Chondrocyte (in vitro differentiated cells): ENCODE measurements around the gene CD300E. TPM values are rescaled to one million over a fixed set of nuclear protein-coding genes. Genes with fewer than 3 reads are reported as not detected.

Source experiments
- DNase-seq: peaks from one replicate; pipeline ENCODE4 v3.0.0; 2021; ENCODE audit warnings: mixed read lengths, low spot score
- H3K27ac Mint-ChIP-seq: one replicate; pipeline ENCODE4 v1.8.0; 2021; ENCODE audit warnings: mild to moderate bottlenecking, moderate library complexity, mixed read lengths; ENCODE audit not compliant: unreplicated experiment
- H3K27me3 Mint-ChIP-seq: 2 replicates; pipeline ENCODE4 v1.8.0; 2021; ENCODE audit warnings: low read depth, mixed read lengths
- H3K36me3 Mint-ChIP-seq: 2 replicates; pipeline ENCODE4 v1.8.0; 2021; ENCODE audit warnings: low read depth, mixed read lengths
- H3K4me1 Mint-ChIP-seq: 2 replicates; pipeline ENCODE4 v1.8.0; 2021; ENCODE audit warnings: low read depth, mild to moderate bottlenecking, mixed read lengths
- H3K4me3 Mint-ChIP-seq: one replicate; pipeline ENCODE4 v1.8.0; 2021; ENCODE audit warnings: mild to moderate bottlenecking, moderate library complexity, mixed read lengths; ENCODE audit not compliant: unreplicated experiment
- H3K9me3 Mint-ChIP-seq: 2 replicates; pipeline ENCODE4 v1.8.0; 2021; ENCODE audit warnings: low read depth, mixed read lengths
- total RNA-seq: library from RNA; stranded (reverse); gene quantifications from 3 replicates; pipeline ENCODE4 v1.2.1, GENCODE V29; 2021
- TF ChIP-seq, protein P1 (sequence below): fragments of 200-600 bp; sonication (generic); IDR thresholded peaks from 2 replicates; pipeline ENCODE4 v1.5.0; 2021; ENCODE audit warnings: antibody characterized with exemption, mild to moderate bottlenecking, moderate library complexity

CD300E gene
- total RNA-seq, 1 donor from 2014 or later: not detected

DNA sequence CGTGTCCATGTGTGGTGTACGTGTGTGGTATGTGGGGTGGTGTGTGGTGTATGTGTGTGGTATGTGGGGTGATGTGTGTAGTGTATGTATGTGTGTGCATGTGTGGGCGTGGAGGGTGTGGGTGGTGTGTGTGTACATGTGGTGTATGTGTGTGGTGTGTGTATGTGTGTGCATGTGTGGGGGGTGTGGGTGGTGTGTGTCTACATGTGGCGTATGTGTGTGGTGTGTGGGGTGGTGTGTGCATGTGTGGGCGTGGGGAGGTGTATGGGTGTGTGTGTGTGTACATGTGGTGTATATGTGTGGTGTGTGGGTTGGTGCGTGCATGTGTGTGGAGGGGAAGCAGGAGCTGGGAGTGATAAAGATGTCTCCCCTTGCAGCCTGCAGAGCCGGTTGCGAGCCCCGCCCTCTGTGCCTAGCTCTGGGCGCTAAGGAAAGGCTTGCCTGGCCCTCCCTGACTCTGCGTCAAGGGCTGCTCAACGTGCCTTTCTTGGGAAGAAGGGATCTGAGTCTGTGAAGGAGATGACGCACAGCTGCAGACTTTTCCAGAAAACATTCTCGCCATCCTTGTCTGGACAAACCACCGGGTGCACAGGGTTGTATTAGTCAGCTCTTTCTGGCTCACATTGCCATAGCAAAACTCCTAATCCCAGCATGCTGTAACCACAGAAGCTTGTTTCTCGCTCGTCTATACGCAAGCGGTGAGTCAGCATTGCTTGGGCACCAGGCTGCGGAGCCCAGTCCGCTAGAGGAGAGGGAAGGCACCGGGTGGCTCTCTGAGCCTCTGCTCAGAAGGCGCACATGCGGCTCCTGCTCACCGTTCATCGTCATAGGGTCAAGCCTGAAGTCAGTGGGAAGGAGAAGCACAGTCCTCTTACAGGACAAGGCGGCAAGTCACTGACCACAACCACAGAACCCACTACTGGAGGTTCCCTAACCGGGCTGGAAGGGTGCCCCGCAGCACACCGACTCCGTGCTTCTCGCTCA lies 54.2 kb downstream of the CD300E start:
- Mint-ChIP-seq H3K36me3 (no peaks in the 10 kb centered on the region), H3K27me3 (peaks cover 12% of the 10 kb centered on the region), H3K9me3 (peaks cover 4% of the 10 kb centered on the region), H3K4me1 (peaks cover 24% of the 10 kb centered on the region), H3K4me3 (peak overlapping the region; percentile 37), H3K27ac (peak overlapping the region; percentile 86)
- DNase-seq: no peak
- TF ChIP-seq, protein P1, sequence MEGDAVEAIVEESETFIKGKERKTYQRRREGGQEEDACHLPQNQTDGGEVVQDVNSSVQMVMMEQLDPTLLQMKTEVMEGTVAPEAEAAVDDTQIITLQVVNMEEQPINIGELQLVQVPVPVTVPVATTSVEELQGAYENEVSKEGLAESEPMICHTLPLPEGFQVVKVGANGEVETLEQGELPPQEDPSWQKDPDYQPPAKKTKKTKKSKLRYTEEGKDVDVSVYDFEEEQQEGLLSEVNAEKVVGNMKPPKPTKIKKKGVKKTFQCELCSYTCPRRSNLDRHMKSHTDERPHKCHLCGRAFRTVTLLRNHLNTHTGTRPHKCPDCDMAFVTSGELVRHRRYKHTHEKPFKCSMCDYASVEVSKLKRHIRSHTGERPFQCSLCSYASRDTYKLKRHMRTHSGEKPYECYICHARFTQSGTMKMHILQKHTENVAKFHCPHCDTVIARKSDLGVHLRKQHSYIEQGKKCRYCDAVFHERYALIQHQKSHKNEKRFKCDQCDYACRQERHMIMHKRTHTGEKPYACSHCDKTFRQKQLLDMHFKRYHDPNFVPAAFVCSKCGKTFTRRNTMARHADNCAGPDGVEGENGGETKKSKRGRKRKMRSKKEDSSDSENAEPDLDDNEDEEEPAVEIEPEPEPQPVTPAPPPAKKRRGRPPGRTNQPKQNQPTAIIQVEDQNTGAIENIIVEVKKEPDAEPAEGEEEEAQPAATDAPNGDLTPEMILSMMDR: no peak

DNA sequence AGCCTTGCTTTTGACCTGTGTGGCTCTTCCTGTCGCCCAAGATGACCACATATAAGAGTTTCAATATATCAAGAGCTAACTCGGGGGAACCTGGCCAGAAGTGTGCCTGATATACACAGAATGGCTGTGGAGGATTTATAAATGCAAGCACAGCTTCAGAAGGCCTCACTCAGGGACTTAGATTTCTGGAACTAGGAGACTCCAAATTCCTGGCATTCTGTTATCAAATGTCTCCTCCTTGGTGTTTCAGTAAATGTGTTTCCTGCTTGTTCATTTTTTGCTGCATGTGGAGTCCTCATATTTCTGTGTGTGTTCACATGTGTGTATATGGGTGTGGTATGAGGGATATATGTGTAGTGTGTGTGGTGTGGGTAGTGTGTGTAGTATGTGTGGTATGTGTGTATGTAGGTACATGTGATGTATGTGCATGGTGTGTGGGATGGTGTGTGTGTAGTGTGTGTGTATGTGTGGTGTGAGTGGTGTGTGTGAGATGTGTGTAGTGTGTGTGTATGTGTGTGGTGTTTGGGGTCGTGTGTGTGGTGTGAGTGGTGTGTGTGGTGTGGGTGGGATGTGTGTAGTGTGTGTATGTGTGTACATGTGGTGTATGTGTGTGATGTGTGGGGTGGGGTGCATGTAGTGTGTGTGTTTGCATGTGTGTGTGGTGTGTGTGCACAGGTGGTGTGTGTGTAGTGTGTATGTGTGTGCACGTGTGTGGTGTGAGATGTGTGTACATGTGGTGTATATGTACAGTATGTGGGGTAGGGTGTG lies 55.2 kb downstream of the CD300E start:
- TF ChIP-seq, protein P1: no peak
- Mint-ChIP-seq H3K27me3 (peaks cover 15% of the 10 kb centered on the region), H3K9me3 (peaks cover 4% of the 10 kb centered on the region), H3K27ac (peak overlapping the region; percentile 86), H3K4me3 (no peak overlapping the region), H3K4me1 (peaks cover 24% of the 10 kb centered on the region), H3K36me3 (no peaks in the 10 kb centered on the region)
- no peak for DNase-seq

DNA sequence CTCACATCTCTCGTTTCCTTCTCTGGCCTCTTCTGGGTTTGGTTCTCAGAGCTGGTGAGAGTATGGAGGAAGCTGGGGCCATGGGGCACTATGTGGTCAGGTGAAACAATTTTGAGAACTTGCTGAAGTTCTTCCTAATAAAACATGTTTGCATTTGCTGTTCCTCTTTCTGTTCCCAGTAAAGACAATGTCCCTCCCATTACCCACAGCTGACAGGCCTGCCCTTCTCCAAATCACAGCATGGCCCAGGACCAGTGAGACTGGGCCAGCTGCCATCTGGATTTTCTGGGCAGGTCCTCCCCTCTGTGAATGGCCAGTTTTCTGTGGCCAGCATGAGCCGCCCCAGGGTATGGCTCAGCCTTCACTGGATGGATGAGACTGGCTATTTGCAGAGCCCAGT lies 56.1 kb downstream of the CD300E start, which contains the start of gene CD300H:
Gene CD300H, minus strand, starts transcription at position 113 of the 400 bp plus-strand sequence.
- H3K27me3 Mint-ChIP-seq: peaks cover 15% of the 10 kb centered on the region
- no peak for DNase-seq
- H3K36me3 Mint-ChIP-seq: no peaks in the 10 kb centered on the region
- H3K4me1 Mint-ChIP-seq: peaks cover 24% of the 10 kb centered on the region
- H3K27ac Mint-ChIP-seq: peak within 1 kb of the TSS; percentile 86
- peaks cover 4% of the 10 kb centered on the region for H3K9me3 Mint-ChIP-seq
- TF ChIP-seq, protein P1: no peak
- no peak within 1 kb of the TSS for H3K4me3 Mint-ChIP-seq

DNA sequence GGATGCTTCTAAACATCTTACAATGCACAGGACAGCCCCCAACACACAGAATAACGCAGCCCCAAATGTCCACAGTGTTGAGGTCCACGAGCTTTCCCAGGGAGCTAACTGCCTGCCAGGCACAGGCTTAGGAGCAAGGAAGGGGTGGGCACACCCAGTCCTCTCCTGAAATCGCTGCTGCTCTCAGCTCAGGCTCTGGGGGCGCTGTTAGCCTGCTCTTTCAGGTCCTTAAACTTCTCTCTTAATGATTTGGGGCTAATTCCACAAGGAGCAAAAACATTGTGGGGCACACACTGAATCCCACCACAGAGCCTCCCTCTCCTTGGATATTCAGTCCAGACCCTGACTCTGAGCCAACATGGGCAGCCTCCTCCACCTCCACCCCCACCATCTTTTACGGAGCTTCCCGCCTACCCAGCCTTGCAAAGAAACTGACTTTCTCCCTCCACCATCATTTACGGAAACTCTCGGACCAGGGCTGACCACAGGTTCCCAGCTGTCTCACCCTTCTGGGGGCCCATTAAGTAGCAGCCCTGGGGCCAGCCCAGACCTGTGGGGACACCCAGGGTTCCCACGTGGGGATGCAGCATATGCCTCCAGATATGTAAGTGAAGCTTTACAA lies 57.3 kb downstream of the CD300E start:
- H3K27me3 Mint-ChIP-seq: peaks cover 24% of the 10 kb centered on the region
- H3K4me1 Mint-ChIP-seq: peaks cover 24% of the 10 kb centered on the region
- TF ChIP-seq, protein P1: peak; percentile 76
- H3K27ac Mint-ChIP-seq: no peak overlapping the region
- H3K36me3 Mint-ChIP-seq: no peaks in the 10 kb centered on the region
- H3K4me3 Mint-ChIP-seq: no peak overlapping the region
- DNase-seq: no peak
- H3K9me3 Mint-ChIP-seq: no peaks in the 10 kb centered on the region

DNA sequence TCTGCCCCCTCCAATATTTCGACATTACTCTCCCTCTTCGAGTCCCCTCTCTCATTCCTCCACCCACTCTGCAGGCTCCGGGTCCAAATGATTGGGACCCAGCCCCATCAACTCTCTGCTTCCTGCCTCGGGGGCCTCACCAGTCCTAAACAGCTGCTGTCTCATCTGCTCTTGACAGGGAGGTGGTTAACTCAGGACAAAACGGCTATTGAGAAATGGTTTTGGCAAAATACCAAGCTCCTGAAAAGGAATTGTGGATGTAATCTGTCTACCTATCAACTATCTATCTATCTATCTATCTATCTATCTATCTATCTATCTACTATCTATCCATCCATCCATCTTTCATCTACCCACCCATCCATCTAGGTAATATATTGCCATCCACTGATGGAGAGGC lies 58.4 kb downstream of the CD300E start:
- no peak for DNase-seq
- TF ChIP-seq, protein P1: no peak
- no peak overlapping the region for H3K4me3 Mint-ChIP-seq
- H3K27me3 Mint-ChIP-seq: peaks cover 31% of the 10 kb centered on the region
- H3K9me3 Mint-ChIP-seq: no peaks in the 10 kb centered on the region
- no peak overlapping the region for H3K27ac Mint-ChIP-seq
- H3K36me3 Mint-ChIP-seq: no peaks in the 10 kb centered on the region
- peaks cover 21% of the 10 kb centered on the region for H3K4me1 Mint-ChIP-seq
